Caco-2 (cell line): ENCODE results near the gene TIAM1. TPM values are rescaled to one million over a fixed set of nuclear protein-coding genes. Genes with fewer than 3 reads are reported as not detected.

Experiments used
- BruUV-seq: library from RNA; stranded (reverse); fragments of 400-500 nt; replicated peaks from 2 replicates; lab custom pipeline; 2021; lab: Mats Ljungman, UMichigan
- CTCF ChIA-PET: fragments of 300-600 bp; sonication (Branson Sonifier 250); formaldehyde crosslinking; loops from one replicate; lab custom pipeline; 2022; ENCODE audit warnings: antibody characterized with exemption; lab: Charles Lee
- POLR2A ChIA-PET: fragments of 300-600 bp; sonication (Branson Sonifier 250); formaldehyde crosslinking; loops from one replicate; lab custom pipeline; 2022; ENCODE audit warnings: antibody characterized with exemption; lab: Charles Lee
- DNase-seq, 2 experiments: peaks; one replicate each; pipeline versions ENCODE4 v3.0.0 to v3.0.0-alpha.2; 2020 to 2022
- H3K27me3 ChIP-seq: replicated peaks from 2 replicates; pipeline ENCODE4 v1.6.0; 2011; ENCODE audit warnings: low read length; ENCODE audit not compliant: control insufficient read depth, insufficient read depth
- H3K36me3 ChIP-seq: 2 replicates; pipeline ENCODE4 v1.5.1; 2011; ENCODE audit warnings: low read length; ENCODE audit not compliant: control insufficient read depth, insufficient read depth
- H3K4me1 ChIP-seq: fragments of 250-450 bp; sonication (Bioruptor Pico); 2 replicates; pipeline ENCODE4 v1.5.1; 2020; ENCODE audit warnings: mild to moderate bottlenecking
- H3K4me3 ChIP-seq: 2 replicates; pipeline ENCODE4 v1.5.1; 2011; ENCODE audit warnings: low read depth, mild to moderate bottlenecking, control low read depth, low read length
- H3K9me3 ChIP-seq: fragments of 250-450 bp; sonication (Bioruptor Pico); 2 replicates; pipeline ENCODE4 v1.5.1; 2020; ENCODE audit warnings: mild to moderate bottlenecking, moderate library complexity
- H3K27ac Mint-ChIP-seq: one replicate; pipeline ENCODE4 v1.8.0; 2022; ENCODE audit warnings: mixed read lengths; ENCODE audit not compliant: unreplicated experiment
- H3K27me3 Mint-ChIP-seq: one replicate; pipeline ENCODE4 v1.8.0; 2022; ENCODE audit warnings: mixed read lengths; ENCODE audit not compliant: insufficient read depth, unreplicated experiment
- H3K36me3 Mint-ChIP-seq: one replicate; pipeline ENCODE4 v1.8.0; 2022; ENCODE audit warnings: mild to moderate bottlenecking, mixed read lengths; ENCODE audit not compliant: insufficient read depth, unreplicated experiment
- H3K4me1 Mint-ChIP-seq: one replicate; pipeline ENCODE4 v1.8.0; 2022; ENCODE audit warnings: low read depth, mixed read lengths; ENCODE audit not compliant: unreplicated experiment
- H3K4me3 Mint-ChIP-seq: one replicate; pipeline ENCODE4 v1.8.0; 2022; ENCODE audit warnings: mild to moderate bottlenecking, moderate library complexity, mixed read lengths; ENCODE audit not compliant: unreplicated experiment
- H3K9me3 Mint-ChIP-seq: one replicate; pipeline ENCODE4 v1.8.0; 2022; ENCODE audit warnings: mixed read lengths; ENCODE audit not compliant: unreplicated experiment
- CTCF ChIP-seq, 2 experiments: fragments of 200-600 bp in 1 of 2; IDR thresholded peaks; 1 replicate in 1 of 2; 2 replicates in 1 of 2; pipeline versions ENCODE4 v1.5.1 to v1.8.0; 2011 to 2022; ENCODE audit warnings: antibody characterized with exemption in 1 of 2, control low read depth in 1 of 2, inconsistent platforms in 1 of 2, low read depth in 1 of 2, low read length in 1 of 2, mild to moderate bottlenecking in 1 of 2, moderate library complexity in 1 of 2; ENCODE audit not compliant: insufficient read depth in 1 of 2, severe bottlenecking in 1 of 2, unreplicated experiment in 1 of 2
- intact Hi-C: fragments of 100-400 bp; cut with micrococcal nuclease; formaldehyde crosslinking; loops from one replicate; pipeline ENCODE4 v1.10.0; 2022; ENCODE audit not compliant: unreplicated experiment
- total RNA-seq: library from RNA; stranded (reverse); gene quantifications from 2 replicates; pipeline ENCODE4 v1.2.3, GENCODE V29; 2022

TIAM1 gene
- total RNA-seq, 1 experiment from 2014 or later = 5.2 TPM

- H3K4me1 ChIP-seq = no peaks in the 10 kb centered on the region
- Mint-ChIP-seq H3K36me3 (no peaks in the 10 kb centered on the region), H3K9me3 (no peaks in the 10 kb centered on the region), H3K4me3 (no peak overlapping the region), H3K27ac (no peak overlapping the region), H3K27me3 (no peaks in the 10 kb centered on the region), H3K4me1 (no peaks in the 10 kb centered on the region)
- no peaks in the 10 kb centered on the region for H3K27me3 ChIP-seq
- ChIA-PET CTCF (no interaction called here), POLR2A (no interaction called here)
- H3K9me3 ChIP-seq = no peaks in the 10 kb centered on the region
- H3K4me3 ChIP-seq = no peak overlapping the region
- no peak for DNase-seq
- intact Hi-C loops = no loop called here
- TF ChIP-seq CTCF (IDR thresholded peaks at IDR 0.05; ENCODE audit: insufficient read depth in 1 of 2, low read depth in 1 of 2, low read length in 1 of 2, severe bottlenecking in 1 of 2, unreplicated experiment in 1 of 2) = no peak
- BruUV-seq = no TSS peak
- H3K36me3 ChIP-seq = no peaks in the 10 kb centered on the region
Observed at GRCh38 chr21:31186916-31187315, 157.1 kb downstream of the TIAM1 start.

GRCh38 chr21:31185663-31186062 is 158.4 kb downstream of the TIAM1 start:
- ChIA-PET POLR2A (no interaction called here), CTCF (no interaction called here)
- BruUV-seq = no TSS peak
- TF ChIP-seq CTCF (IDR thresholded peaks at IDR 0.05; ENCODE audit: insufficient read depth in 1 of 2, low read depth in 1 of 2, low read length in 1 of 2, severe bottlenecking in 1 of 2, unreplicated experiment in 1 of 2) = no peak
- Mint-ChIP-seq H3K27me3 (no peaks in the 10 kb centered on the region), H3K36me3 (no peaks in the 10 kb centered on the region), H3K27ac (no peak overlapping the region), H3K9me3 (no peaks in the 10 kb centered on the region), H3K4me3 (no peak overlapping the region), H3K4me1 (no peaks in the 10 kb centered on the region)
- H3K27me3 ChIP-seq = no peaks in the 10 kb centered on the region
- DNase-seq = no peak
- H3K4me3 ChIP-seq = no peak overlapping the region
- no peaks in the 10 kb centered on the region for H3K4me1 ChIP-seq
- no peaks in the 10 kb centered on the region for H3K36me3 ChIP-seq
- intact Hi-C loops = no loop called here
- H3K9me3 ChIP-seq = no peaks in the 10 kb centered on the region

GRCh38 chr21:31184876-31185275 is 159.2 kb downstream of the TIAM1 start:
- no peak for TF ChIP-seq CTCF (IDR thresholded peaks at IDR 0.05; ENCODE audit: insufficient read depth in 1 of 2, low read depth in 1 of 2, low read length in 1 of 2, severe bottlenecking in 1 of 2, unreplicated experiment in 1 of 2)
- POLR2A ChIA-PET = no interaction called here
- no peak for DNase-seq
- CTCF ChIA-PET = no interaction called here
- no peak overlapping the region for H3K4me3 ChIP-seq
- no peaks in the 10 kb centered on the region for H3K4me1 Mint-ChIP-seq
- H3K27ac Mint-ChIP-seq = no peak overlapping the region
- H3K27me3 ChIP-seq = no peaks in the 10 kb centered on the region
- H3K9me3 ChIP-seq = no peaks in the 10 kb centered on the region
- H3K27me3 Mint-ChIP-seq = no peaks in the 10 kb centered on the region
- no peaks in the 10 kb centered on the region for H3K4me1 ChIP-seq
- no peaks in the 10 kb centered on the region for H3K36me3 ChIP-seq
- H3K4me3 Mint-ChIP-seq = no peak overlapping the region
- no peaks in the 10 kb centered on the region for H3K36me3 Mint-ChIP-seq
- no TSS peak for BruUV-seq
- no peaks in the 10 kb centered on the region for H3K9me3 Mint-ChIP-seq
- intact Hi-C loops = no loop called here
